Thyroid gland (tissue), 4 donors: ENCODE results near the gene AQP5.

ENCODE experiments used
- POLR2A ChIP-seq, 2 donors: fragments of 450-650 bp; IDR thresholded peaks; one replicate each; pipeline ENCODE4 v1.6.1; 2017; ENCODE audit warnings: antibody characterized with exemption in 2 of 2, mild to moderate bottlenecking in 2 of 2, moderate library complexity in 1 of 2
- TF ChIP-seq, protein P1 (sequence below), 6 experiments: fragments of 200-600 bp in 3 of 6; fragments of 450-650 bp in 3 of 6; sonication (generic) in 3 of 6; IDR thresholded peaks; one replicate each; pipeline ENCODE4 v1.5.1; 2016 to 2019; ENCODE audit warnings: antibody characterized with exemption in 6 of 6, mild to moderate bottlenecking in 2 of 6, inconsistent platforms in 1 of 6, moderate library complexity in 1 of 6

DNA sequence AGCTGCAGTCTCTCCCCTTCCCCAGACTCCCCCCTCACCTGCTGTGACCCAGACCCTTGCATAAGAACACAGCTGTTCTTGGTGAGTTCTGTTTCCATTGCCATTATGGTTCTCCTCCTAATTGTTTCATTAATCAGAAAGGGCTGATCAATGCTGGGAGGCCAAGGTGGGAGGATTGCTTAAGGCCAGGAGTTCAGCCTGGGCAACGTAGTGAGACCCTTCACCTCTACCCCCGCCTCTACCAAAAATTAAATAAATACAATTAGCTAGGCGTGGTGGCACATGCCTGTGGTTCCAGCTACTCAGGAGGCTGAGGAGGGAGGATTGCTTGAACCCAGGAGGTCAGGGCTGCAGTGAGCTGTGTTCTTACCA, 40.8 kb upstream of the AQP5 start:
- TF ChIP-seq, protein P1, sequence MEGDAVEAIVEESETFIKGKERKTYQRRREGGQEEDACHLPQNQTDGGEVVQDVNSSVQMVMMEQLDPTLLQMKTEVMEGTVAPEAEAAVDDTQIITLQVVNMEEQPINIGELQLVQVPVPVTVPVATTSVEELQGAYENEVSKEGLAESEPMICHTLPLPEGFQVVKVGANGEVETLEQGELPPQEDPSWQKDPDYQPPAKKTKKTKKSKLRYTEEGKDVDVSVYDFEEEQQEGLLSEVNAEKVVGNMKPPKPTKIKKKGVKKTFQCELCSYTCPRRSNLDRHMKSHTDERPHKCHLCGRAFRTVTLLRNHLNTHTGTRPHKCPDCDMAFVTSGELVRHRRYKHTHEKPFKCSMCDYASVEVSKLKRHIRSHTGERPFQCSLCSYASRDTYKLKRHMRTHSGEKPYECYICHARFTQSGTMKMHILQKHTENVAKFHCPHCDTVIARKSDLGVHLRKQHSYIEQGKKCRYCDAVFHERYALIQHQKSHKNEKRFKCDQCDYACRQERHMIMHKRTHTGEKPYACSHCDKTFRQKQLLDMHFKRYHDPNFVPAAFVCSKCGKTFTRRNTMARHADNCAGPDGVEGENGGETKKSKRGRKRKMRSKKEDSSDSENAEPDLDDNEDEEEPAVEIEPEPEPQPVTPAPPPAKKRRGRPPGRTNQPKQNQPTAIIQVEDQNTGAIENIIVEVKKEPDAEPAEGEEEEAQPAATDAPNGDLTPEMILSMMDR (IDR thresholded peaks at IDR 0.05) = no peak
- TF ChIP-seq POLR2A (IDR thresholded peaks at IDR 0.05) = no peak
